ENCODE results near the gene ATPAF1. TPM values are rescaled to one million over a fixed set of nuclear protein-coding genes. Genes with fewer than 3 reads are reported as not detected.
"Not testable (repeated sequence)": the region's sequence is repeated elsewhere in the genome, so short reads cannot be mapped to it uniquely, and the experiment has no call there.

The ATPAF1 gene
- total RNA-seq, 1 donor from 2014 or later = 29.8 TPM

DNA sequence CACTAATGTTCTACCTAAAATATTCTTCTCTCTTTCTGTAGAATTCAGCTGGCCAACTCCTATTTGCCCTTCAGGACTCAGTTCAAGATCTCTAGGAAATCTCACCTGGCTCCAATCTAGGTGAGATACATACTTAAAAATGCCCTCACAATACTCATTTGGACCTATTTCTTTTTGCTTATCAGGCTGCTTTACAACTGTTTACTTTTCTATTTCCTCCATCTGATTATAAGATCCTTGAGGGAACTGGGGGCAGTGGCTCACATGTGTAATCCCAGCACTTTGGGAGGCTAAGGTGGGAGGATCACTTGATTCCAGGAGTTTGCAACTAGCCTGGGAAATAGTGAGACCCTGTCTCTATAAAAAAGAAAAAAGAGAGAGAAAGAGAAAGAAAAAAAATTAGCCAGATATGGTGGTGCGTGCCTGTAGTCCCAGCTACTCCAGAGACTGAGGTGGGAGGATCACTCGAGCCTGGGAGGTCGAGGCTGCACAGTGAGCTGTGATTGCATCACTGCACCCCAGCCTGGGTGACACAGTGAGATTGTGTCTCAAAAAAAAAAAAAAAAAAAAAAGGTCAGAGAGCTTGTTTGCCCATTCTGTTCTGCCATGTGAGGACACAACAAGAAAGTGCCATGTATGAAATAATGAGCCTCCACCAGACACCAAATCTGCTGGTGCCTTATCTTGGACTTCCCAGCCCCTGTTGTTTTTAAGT lies 35.9 kb upstream of the ATPAF1 start:
- Mint-ChIP-seq H3K9me3 (ENCODE audit: unreplicated experiment) (no peaks in the 10 kb centered on the region), H3K27ac (ENCODE audit: unreplicated experiment) (no peak overlapping the region), H3K4me1 (ENCODE audit: unreplicated experiment) (peaks cover 4% of the 10 kb centered on the region), H3K27me3 (ENCODE audit: unreplicated experiment) (no peaks in the 10 kb centered on the region), H3K36me3 (ENCODE audit: low read depth, unreplicated experiment) (peaks cover 40% of the 10 kb centered on the region), H3K4me3 (ENCODE audit: unreplicated experiment) (peak overlapping the region; percentile 34)
- TF ChIP-seq, protein P1, sequence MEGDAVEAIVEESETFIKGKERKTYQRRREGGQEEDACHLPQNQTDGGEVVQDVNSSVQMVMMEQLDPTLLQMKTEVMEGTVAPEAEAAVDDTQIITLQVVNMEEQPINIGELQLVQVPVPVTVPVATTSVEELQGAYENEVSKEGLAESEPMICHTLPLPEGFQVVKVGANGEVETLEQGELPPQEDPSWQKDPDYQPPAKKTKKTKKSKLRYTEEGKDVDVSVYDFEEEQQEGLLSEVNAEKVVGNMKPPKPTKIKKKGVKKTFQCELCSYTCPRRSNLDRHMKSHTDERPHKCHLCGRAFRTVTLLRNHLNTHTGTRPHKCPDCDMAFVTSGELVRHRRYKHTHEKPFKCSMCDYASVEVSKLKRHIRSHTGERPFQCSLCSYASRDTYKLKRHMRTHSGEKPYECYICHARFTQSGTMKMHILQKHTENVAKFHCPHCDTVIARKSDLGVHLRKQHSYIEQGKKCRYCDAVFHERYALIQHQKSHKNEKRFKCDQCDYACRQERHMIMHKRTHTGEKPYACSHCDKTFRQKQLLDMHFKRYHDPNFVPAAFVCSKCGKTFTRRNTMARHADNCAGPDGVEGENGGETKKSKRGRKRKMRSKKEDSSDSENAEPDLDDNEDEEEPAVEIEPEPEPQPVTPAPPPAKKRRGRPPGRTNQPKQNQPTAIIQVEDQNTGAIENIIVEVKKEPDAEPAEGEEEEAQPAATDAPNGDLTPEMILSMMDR (IDR thresholded peaks at IDR 0.05; ENCODE audit: unreplicated experiment) = no peak
- DNase-seq (ENCODE audit: low spot score) = no peak

DNA sequence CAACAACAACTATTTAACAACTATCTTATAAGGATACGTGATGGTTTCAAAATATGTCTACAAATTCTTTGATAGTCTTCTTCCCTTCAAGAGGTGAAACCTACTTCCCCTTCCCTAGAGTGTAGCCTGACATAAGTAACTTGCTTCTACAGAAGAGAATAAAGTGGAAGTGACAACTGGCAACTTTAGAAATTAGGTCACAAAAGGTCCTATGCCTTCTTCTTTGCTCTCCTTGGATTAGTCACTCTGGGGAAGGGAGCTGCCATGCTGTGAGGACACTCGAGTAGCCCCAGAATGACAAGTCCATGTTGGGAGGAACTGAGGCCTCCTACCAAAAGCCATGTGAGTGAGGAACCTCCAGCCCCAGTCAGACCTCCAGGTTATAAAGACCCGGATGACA lies 31.5 kb upstream of the ATPAF1 start:
- Mint-ChIP-seq H3K27ac (ENCODE audit: unreplicated experiment) (no peak overlapping the region), H3K4me3 (ENCODE audit: unreplicated experiment) (no peak overlapping the region)

DNA sequence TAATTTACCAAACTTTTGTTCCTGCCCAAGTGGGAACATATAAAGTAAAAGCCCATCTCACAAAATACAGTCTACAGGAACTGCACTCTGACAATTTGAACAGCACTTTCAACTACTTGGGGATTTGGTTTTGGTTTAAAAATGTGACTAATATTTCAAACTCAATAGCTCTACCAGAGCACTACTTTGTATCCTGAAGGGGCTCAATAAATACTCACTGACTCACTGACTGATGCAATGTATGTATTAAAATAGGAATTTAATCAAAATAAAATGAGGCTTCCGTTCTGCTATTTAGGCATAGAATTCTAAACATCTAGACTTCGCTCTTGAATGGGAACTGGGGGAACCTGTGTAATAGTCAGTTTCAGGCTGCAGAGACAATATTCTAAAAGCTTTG lies 28.9 kb upstream of the ATPAF1 start:
- DNase-seq (ENCODE audit: low spot score) = no peak
- Mint-ChIP-seq H3K36me3 (ENCODE audit: low read depth, unreplicated experiment) (peaks cover 39% of the 10 kb centered on the region), H3K4me1 (ENCODE audit: unreplicated experiment) (no peaks in the 10 kb centered on the region), H3K4me3 (ENCODE audit: unreplicated experiment) (no peak overlapping the region), H3K27me3 (ENCODE audit: unreplicated experiment) (no peaks in the 10 kb centered on the region), H3K9me3 (ENCODE audit: unreplicated experiment) (no peaks in the 10 kb centered on the region), H3K27ac (ENCODE audit: unreplicated experiment) (no peak overlapping the region)
- TF ChIP-seq, protein P1 (IDR thresholded peaks at IDR 0.05; ENCODE audit: unreplicated experiment) = no peak

More for the DNA sequence above, 31.5 kb upstream of the ATPAF1 start:
- no peaks in the 10 kb centered on the region for H3K4me1 Mint-ChIP-seq (ENCODE audit: unreplicated experiment)
- peaks cover 47% of the 10 kb centered on the region for H3K36me3 Mint-ChIP-seq (ENCODE audit: low read depth, unreplicated experiment)
- DNase-seq (ENCODE audit: low spot score) = no peak
- H3K27me3 Mint-ChIP-seq (ENCODE audit: unreplicated experiment) = no peaks in the 10 kb centered on the region
- TF ChIP-seq, protein P1 (IDR thresholded peaks at IDR 0.05; ENCODE audit: unreplicated experiment) = no peak
- H3K9me3 Mint-ChIP-seq (ENCODE audit: unreplicated experiment) = no peaks in the 10 kb centered on the region

DNA sequence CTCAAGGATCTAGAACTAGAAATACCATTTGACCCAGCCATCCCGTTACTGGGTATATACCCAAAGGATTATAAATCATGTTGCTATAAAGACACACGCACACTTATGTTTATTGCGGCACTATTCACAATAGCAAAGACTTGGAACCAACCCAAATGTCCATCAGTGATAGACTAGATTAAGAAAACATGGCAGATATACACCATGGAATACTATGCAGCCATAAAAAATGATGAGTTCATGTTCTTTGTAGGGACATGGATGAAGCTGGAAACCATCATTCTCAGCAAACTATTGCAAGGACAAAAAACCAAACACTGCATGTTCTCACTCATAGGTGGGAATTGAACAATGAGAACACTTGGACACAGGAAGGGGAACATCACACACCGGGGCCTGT lies 26.5 kb upstream of the ATPAF1 start:
- H3K27me3 Mint-ChIP-seq (ENCODE audit: unreplicated experiment); H3K9me3 Mint-ChIP-seq (ENCODE audit: unreplicated experiment); H3K4me1 Mint-ChIP-seq (ENCODE audit: unreplicated experiment); H3K4me3 Mint-ChIP-seq (ENCODE audit: unreplicated experiment); DNase-seq (ENCODE audit: low spot score); H3K27ac Mint-ChIP-seq (ENCODE audit: unreplicated experiment): not testable (repeated sequence)
- peaks cover 57% of the 10 kb centered on the region for H3K36me3 Mint-ChIP-seq (ENCODE audit: low read depth, unreplicated experiment)

DNA sequence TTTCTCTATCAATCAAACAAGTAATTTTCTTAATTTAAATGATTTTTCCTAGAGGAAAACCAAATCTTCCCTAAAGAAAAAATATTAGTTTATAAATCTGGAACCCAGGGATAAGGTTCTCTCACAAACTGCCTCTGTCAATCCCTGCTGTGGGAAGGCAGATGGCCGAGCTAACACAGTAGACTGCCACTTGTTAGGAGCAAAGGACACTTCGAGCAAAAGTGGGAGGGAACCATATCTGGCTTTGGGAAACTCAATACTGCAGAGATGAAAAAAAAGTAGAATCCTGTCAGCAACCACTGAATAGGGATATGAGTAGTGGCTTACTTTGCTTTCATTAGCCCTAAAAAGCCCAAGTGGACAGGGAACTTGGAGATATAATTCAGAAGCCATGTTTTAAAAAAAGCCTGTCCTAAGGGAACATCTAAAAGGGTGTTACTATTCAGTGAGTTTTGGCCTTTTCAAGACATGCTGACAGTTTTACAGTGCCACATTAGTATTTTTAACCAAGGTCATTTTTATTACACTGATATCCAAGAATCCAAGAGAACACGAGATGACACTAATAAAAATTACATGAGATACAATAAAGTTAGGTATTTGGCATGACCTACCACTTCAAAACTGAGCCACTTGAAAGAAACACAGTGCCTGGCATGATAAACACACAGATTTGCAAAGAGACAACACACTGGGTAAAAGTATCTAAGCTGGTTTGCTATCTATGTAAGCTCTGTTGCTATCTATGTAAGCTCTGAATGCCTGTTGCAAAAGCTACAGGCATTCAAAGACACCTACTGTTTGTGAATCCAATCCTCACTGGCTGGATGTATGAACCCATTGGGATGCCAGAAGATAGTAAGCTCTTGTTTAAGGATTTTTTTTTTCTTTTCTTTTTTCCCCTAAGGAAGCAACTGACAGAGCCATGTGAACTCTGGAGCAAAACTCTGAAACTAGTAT lies 24.9 kb upstream of the ATPAF1 start:
- H3K27ac Mint-ChIP-seq (ENCODE audit: unreplicated experiment) = no peak overlapping the region

More for the DNA sequence above, 24.9 kb upstream of the ATPAF1 start:
- Mint-ChIP-seq H3K27me3 (ENCODE audit: unreplicated experiment) (no peaks in the 10 kb centered on the region), H3K4me1 (ENCODE audit: unreplicated experiment) (peaks cover 14% of the 10 kb centered on the region), H3K9me3 (ENCODE audit: unreplicated experiment) (no peaks in the 10 kb centered on the region), H3K4me3 (ENCODE audit: unreplicated experiment) (no peak overlapping the region), H3K36me3 (ENCODE audit: low read depth, unreplicated experiment) (peaks cover 60% of the 10 kb centered on the region)
- TF ChIP-seq, protein P1 (IDR thresholded peaks at IDR 0.05; ENCODE audit: unreplicated experiment) = peak; percentile 14
- no peak for DNase-seq (ENCODE audit: low spot score)

Data from endothelial cell (in vitro differentiated cells).